Measurements from ENCODE around the gene SLC35G2.
A peak's percentile ranks its signal among the peaks of the same experiment; 100 is the strongest.
"Not testable (repeated sequence)": the region's sequence is repeated elsewhere in the genome, so short reads cannot be mapped to it uniquely, and the experiment has no call there.

SLC35G2 gene

GRCh38 chr3:136818769-136819391, at the start of gene SLC35G2:
SLC35G2 (plus strand) TSS chr3:136819126; CDS start chr3:136854461, 35,335 bp downstream.
- DNase-seq = peak; percentile 17

GRCh38 chr3:136772709-136773108, 46.2 kb upstream of the SLC35G2 start:
- DNase-seq = no peak

- DNase-seq = no peak
Measured at GRCh38 chr3:136778865-136779264, 40.1 kb upstream of the SLC35G2 start.

- no peak for DNase-seq
Measured at GRCh38 chr3:136780741-136781140, 38.2 kb upstream of the SLC35G2 start.

- DNase-seq = no peak
Measured at GRCh38 chr3:136783708-136784191, 35.2 kb upstream of the SLC35G2 start.

DNA sequence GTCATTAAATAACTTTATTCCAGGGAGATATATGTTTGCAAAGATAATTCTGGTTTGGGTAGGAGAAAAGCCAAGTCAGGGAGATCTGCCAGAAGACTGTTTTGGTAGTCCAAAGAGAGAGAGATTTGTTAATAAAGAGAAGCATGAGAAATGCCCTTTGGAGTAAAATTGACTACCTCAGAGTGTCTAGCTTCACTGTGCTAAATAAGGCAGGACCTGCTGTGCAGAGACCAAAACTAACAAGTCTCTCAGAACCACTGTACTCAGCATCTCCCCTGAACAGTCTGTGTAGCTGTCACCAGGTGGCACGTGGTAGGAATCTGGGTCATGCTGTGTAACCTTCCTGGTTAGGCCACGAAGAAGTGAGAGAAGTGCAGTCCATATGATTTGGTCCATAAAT, 31.6 kb upstream of the SLC35G2 start:
- peak; percentile 35 for DNase-seq

DNA sequence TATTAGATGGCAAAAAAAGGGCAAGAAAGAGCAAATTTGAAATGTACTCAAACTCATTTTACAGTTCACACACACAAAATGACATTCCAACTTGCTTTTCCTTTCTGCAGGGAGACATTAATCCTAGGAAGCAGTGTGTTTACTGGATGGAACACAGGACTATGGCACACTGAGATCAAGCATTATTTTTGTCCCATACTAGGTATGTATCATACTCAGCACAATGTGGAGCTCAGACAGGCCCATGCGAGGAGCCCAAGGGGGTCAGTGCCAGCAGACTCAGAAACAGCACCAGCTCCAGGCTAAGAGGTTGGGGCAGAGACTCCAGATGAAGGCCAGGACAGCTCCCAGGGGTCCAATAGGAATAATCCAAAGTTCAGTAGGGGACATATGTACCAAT, 30.8 kb upstream of the SLC35G2 start:
- no peak for DNase-seq

- DNase-seq = no peak
Measured at GRCh38 chr3:136789976-136790375, 28.9 kb upstream of the SLC35G2 start.

DNA sequence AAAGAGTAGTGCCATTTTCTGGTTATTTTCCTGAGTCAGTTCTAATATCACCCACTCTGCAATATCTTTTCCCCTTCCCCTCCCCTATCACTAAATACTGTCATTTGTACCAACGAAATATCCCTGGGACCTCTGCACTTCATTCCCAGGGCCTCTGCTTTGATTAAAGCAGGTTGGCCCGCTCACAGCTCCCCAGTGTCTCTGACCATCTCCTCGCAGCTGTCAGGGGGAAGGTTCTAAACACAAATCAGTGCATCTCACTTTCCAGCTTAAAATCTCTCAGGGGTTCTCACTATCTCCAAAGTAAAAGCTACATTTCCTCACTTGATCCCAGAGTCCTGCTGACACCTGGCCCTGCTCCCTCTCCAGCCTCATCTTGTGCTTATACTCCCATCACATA, 28.1 kb upstream of the SLC35G2 start:
- DNase-seq = no peak

GRCh38 chr3:136792556-136793330, 26.2 kb upstream of the SLC35G2 start:
- no peak for DNase-seq

- not testable (repeated sequence) for DNase-seq
Measured at GRCh38 chr3:136801146-136801545, 17.8 kb upstream of the SLC35G2 start.

GRCh38 chr3:136802481-136802996, 16.4 kb upstream of the SLC35G2 start:
- DNase-seq = no peak

DNA sequence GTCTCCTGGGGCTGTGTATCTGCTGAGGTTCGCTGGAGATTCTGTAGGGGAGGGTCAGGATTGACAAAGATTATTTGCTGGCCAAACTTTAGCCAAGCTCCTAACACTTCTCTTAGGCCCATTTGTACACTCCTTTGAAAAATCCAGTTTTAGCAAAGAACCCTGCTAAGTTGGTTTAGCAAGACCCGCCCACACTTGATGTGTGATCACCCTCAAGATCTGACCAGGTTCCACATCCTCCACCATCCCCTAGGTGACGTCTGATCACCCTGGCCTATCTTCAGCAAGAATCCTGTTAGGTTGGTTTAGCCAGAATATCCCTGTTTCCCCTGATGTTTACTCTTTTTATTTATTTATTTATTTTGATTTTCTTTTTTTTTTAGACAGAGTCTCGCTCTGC, 14.8 kb upstream of the SLC35G2 start:
- DNase-seq = no peak

DNA sequence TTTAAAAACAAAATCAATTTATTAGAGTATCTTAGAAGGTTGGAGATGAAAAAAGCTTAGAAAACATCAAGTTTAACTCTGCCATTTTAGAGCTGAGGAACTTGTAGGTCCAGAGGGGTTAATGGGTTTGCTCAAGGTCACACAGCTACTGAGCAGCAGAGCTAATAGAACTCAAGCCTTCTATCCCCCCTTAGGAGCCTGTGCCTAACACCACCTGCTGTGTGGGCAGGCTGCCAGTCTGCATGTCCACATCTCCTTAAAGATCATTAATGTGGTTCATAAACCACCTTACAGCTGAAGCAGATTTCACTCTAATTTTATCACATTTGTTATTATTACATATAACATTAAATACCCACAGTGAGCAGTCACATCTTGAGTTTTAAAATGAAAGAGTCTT, 14.1 kb upstream of the SLC35G2 start:
- DNase-seq = no peak

DNA sequence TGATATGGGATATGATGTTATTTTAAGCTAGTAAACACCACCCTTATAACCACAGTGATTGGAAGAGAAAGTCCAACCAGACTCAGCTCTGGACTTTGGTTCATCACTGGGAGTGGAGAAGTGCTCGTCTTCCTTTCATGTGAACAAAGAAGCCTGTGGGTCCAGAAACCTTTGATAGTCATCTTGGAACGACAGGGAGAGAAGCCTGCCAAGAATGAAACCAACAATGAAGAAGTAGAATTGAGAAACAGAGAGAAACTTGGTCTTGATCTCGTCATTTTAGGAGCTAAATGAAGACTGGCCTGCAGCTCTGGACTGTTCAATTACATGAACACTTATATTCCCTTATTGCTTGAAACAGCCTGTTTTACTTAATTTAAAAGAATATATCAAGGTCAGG, 13.1 kb upstream of the SLC35G2 start:
- peak; percentile 51 for DNase-seq

GRCh38 chr3:136811701-136812100, 7.2 kb upstream of the SLC35G2 start:
- DNase-seq = no peak

DNA sequence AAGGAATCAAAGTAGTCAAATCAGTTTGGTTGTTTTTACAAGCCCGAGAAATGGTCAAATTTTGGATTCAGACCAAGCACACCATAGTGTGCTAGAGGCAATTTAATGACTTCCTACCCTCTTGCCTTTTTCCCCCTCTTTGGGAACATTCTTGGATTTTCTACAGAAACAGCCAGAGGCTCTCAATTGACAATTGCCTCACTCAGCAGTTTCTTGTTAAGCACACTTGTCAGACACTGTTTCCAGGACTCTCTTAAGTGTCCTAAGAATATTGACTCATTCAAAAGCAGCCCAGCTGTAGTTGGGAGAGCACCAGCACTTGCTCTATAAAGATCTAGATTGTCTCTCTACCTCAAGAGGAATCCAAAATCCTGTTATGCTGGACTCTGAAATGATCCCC, 1.5 kb upstream of the SLC35G2 start:
- DNase-seq = no peak

DNA sequence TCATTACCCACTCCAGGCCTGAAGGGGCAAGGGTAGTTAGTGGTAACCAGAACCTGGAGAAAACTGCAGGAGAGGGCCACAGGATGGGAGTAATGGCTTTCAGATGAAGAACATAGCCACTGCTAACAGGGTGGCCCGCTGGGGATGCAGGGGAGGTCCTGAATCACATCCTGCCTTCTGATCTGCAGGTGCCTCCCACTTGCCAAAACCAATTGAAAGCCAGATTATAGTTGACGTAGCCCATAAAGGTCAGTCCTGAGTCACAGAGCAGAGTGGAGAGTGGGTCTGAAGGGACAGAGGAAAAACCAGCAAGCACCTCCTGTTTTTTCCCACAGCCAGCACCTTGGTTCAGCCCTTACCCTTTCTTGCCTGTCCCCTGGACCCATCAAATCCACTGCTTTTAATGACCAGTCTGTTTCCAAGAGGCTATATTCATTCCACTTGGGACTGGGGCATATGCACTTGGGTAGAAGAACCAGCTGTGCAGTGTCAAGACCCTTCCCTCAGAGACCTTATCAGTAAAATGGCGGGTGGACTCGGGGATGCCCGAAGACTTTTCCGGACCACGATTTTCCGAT, 646 bp upstream of the SLC35G2 start:
- DNase-seq = no peak

DNA sequence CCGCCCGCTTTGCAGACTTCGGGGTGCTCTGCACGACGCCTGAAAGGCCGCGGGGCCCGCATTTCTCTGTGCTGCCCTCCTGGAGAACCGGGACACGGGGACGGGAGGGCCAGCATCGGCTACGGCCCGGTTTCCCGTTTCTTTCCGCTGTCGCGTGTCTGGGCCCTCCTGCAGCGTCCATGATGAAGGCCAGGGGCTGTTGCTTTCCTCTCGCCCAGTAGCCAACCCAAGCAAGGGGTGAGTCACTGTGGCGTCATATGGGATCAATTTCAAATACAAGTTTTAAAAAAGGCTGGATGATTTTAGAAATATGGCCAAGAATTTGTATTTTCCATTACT, 435 bp downstream of the SLC35G2 start:
- DNase-seq = peak; percentile 39

DNA sequence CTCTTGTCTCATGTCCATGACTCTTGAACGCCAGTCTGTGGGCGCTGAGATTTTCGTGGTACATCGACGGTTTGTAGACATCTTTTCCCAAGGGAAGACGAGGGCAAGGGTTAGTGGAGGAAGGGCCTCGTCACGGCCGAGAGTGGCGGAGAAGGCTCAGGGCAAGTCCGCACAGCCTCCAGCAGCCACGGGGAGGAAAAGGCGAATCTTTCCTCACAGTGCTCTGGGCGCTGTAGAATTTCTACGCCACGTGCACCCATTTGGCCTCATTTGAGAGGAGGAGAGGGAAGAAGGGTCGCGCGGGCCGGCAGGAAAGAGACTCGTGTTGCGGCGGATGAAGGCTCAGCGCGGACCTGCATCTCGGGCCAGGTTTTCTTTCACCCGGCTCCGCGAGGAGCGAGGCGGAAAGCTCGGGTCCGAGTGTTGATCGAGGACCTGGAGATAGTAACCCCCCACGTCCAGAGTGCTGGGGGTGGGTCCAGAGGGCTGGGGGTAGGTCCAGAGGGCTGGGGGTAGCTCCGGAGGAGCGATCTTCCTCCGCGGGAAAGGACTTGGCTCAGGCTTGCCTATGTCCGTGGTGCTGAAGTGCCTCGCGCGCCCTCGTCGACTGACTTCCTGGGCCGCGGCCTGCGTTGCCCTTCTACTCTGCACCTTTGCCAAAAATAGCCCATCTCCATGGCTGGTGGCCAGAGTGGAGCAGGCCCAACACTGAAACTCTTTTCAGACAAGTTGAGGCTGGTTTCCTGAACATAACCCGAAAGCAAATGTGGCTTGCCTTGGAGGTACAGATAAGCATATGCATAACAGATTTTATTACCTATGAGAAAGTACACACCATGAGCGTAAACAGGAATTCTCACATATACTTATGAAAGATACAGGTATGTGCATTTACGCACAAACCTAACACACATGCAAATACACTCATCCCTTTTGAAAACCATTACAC, 1.1 kb downstream of the SLC35G2 start:
- DNase-seq = peak; percentile 18

DNA sequence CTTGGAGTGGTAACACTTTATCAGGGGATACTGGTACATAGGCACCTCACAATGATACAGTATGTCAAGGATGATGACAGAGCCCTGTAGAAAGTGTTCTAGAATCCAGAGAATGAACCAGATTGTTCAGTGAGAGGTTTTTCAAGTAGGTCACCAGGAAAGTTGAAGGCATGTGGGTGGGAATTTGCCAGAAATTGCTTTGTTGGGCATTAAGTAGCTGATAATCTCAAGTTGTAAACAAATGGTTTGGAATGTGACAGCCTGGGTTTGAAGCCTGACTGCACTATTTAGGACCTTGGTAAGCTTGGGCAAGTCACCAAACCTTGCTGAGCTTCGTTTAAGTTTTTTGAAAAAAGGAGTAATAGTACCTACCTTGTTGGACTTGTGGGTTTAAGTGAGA, 12.5 kb downstream of the SLC35G2 start:
- DNase-seq = no peak

DNA sequence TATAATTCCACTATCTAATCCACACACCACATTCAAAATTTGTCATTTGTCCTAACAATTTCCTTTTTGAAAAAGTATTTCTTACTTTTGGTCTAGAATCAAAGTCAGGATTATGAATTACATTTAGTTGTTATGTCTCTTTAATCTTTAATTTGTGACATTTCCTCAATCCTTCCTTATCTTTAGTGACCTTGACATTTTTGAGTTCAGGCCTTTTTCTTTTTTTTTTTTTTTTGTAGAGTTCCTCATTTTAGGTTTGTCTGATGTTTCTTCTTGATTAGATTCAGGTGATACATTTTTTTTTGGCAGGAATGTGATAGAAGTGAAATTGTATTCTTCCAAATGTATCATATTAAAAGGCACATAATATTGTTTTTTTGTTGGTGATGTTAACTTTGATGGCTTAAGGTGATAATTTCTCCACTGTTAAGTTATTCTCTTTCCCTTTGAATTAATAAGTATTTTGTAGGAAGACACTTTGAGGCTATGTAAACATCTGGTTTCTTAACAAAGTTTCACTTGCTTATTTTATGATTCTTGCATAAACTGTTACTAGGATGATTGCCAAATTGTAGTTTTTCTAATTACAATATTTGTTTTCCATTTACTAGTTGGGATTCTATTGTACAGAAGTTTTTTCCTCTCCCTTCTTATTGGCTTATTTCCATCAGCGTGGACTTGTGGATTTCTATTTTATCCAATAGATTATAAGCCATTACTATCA, 16.3 kb downstream of the SLC35G2 start:
- DNase-seq = no peak

Data from suppressor macrophage treated with lipopolysaccharide for 4 hours (primary cell).